Measurements from ENCODE around the gene NSUN7.

DNA sequence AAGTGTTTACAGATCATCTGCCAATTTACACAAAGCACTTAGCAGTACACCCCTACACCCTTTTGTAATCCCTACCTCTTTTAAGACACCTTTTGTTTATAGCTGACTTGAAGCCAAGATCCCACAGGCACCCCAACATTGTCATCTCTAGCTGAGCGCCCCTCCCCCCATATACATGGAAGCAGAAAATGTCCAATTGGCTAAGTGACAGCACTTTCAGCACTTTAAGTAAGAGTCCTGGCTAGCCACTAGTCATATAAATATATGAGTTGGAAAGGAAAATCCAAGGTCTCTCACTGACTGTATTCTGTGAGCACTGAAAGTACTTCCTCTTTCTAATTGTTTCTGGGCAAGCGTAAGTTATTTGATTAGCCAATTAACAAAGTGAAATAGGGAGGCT, 108.2 kb downstream of the NSUN7 start:
- TF ChIP-seq ZNF175 (tag by site-specific recombination; IDR thresholded peaks at IDR 0.05) (no peak), ZNF596 (tag by site-specific recombination; IDR thresholded peaks at IDR 0.05) (no peak)
- TF ChIP-seq, protein P1, sequence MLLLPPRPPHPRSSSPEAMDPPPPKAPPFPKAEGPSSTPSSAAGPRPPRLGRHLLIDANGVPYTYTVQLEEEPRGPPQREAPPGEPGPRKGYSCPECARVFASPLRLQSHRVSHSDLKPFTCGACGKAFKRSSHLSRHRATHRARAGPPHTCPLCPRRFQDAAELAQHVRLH (tag by site-specific recombination; IDR thresholded peaks at IDR 0.05) = no peak
- TF ChIP-seq, protein P2, sequence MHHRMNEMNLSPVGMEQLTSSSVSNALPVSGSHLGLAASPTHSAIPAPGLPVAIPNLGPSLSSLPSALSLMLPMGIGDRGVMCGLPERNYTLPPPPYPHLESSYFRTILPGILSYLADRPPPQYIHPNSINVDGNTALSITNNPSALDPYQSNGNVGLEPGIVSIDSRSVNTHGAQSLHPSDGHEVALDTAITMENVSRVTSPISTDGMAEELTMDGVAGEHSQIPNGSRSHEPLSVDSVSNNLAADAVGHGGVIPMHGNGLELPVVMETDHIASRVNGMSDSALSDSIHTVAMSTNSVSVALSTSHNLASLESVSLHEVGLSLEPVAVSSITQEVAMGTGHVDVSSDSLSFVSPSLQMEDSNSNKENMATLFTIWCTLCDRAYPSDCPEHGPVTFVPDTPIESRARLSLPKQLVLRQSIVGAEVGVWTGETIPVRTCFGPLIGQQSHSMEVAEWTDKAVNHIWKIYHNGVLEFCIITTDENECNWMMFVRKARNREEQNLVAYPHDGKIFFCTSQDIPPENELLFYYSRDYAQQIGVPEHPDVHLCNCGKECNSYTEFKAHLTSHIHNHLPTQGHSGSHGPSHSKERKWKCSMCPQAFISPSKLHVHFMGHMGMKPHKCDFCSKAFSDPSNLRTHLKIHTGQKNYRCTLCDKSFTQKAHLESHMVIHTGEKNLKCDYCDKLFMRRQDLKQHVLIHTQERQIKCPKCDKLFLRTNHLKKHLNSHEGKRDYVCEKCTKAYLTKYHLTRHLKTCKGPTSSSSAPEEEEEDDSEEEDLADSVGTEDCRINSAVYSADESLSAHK (tag by site-specific recombination; IDR thresholded peaks at IDR 0.05) = no peak
- TF ChIP-seq, protein P3, sequence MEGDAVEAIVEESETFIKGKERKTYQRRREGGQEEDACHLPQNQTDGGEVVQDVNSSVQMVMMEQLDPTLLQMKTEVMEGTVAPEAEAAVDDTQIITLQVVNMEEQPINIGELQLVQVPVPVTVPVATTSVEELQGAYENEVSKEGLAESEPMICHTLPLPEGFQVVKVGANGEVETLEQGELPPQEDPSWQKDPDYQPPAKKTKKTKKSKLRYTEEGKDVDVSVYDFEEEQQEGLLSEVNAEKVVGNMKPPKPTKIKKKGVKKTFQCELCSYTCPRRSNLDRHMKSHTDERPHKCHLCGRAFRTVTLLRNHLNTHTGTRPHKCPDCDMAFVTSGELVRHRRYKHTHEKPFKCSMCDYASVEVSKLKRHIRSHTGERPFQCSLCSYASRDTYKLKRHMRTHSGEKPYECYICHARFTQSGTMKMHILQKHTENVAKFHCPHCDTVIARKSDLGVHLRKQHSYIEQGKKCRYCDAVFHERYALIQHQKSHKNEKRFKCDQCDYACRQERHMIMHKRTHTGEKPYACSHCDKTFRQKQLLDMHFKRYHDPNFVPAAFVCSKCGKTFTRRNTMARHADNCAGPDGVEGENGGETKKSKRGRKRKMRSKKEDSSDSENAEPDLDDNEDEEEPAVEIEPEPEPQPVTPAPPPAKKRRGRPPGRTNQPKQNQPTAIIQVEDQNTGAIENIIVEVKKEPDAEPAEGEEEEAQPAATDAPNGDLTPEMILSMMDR (tag by site-specific recombination; IDR thresholded peaks at IDR 0.05) = no peak
- TF ChIP-seq, protein P4, sequence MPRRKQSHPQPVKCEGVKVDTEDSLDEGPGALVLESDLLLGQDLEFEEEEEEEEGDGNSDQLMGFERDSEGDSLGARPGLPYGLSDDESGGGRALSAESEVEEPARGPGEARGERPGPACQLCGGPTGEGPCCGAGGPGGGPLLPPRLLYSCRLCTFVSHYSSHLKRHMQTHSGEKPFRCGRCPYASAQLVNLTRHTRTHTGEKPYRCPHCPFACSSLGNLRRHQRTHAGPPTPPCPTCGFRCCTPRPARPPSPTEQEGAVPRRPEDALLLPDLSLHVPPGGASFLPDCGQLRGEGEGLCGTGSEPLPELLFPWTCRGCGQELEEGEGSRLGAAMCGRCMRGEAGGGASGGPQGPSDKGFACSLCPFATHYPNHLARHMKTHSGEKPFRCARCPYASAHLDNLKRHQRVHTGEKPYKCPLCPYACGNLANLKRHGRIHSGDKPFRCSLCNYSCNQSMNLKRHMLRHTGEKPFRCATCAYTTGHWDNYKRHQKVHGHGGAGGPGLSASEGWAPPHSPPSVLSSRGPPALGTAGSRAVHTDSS (tag by site-specific recombination; IDR thresholded peaks at IDR 0.05) = no peak
- TF ChIP-seq, protein P5, sequence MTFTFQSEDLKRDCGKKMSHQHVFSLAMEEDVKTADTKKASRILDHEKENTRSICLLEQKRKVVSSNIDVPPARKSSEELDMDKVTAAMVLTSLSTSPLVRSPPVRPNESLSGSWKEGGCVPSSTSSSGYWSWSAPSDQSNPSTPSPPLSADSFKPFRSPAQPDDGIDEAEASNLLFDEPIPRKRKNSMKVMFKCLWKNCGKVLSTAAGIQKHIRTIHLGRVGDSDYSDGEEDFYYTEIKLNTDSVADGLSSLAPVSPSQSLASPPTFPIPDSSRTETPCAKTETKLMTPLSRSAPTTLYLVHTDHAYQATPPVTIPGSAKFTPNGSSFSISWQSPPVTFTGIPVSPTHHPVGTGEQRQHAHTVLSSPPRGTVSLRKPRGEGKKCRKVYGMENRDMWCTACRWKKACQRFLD (tag by site-specific recombination; IDR thresholded peaks at IDR 0.05) = no peak
